Glutamatergic neuron (in vitro differentiated cells): Measurements from ENCODE around the gene LTB4R. TPM values are rescaled to one million over a fixed set of nuclear protein-coding genes. Genes with fewer than 3 reads are reported as not detected.

ENCODE experiments used
- DNase-seq: peaks from one replicate; pipeline ENCODE4 v3.0.0; 2022
- H3K27ac Mint-ChIP-seq: one replicate; pipeline ENCODE4 v1.8.0; 2020; ENCODE audit warnings: mild to moderate bottlenecking, mixed read lengths, inconsistent platforms; ENCODE audit not compliant: unreplicated experiment
- H3K27me3 Mint-ChIP-seq: one replicate; pipeline ENCODE4 v1.8.0; 2020; ENCODE audit warnings: mild to moderate bottlenecking, moderate library complexity, mixed read lengths, inconsistent platforms; ENCODE audit not compliant: unreplicated experiment
- H3K36me3 Mint-ChIP-seq: one replicate; pipeline ENCODE4 v1.8.0; 2020; ENCODE audit warnings: mild to moderate bottlenecking, mixed read lengths, inconsistent platforms; ENCODE audit not compliant: unreplicated experiment
- H3K4me1 Mint-ChIP-seq: one replicate; pipeline ENCODE4 v1.8.0; 2020; ENCODE audit warnings: mild to moderate bottlenecking, low read depth, mixed read lengths, inconsistent platforms; ENCODE audit not compliant: unreplicated experiment
- H3K4me3 Mint-ChIP-seq: one replicate; pipeline ENCODE4 v1.8.0; 2020; ENCODE audit warnings: mild to moderate bottlenecking, mixed read lengths, inconsistent platforms; ENCODE audit not compliant: unreplicated experiment
- H3K9me3 Mint-ChIP-seq: one replicate; pipeline ENCODE4 v1.8.0; 2020; ENCODE audit warnings: mild to moderate bottlenecking, moderate library complexity, mixed read lengths, inconsistent platforms; ENCODE audit not compliant: unreplicated experiment
- total RNA-seq: library from RNA; stranded (reverse); fragmentation: NEBNext Ultra II Directional; extraction: Animal tissue kit (Norgen Biotek cat#: 25700); gene quantifications from one replicate; pipeline ENCODE4 v1.2.1, GENCODE V29; 2021; ENCODE audit not compliant: unreplicated experiment
- TF ChIP-seq, protein P1 (sequence below): fragments of 200-600 bp; sonication (generic); IDR thresholded peaks from one replicate; pipeline ENCODE4 v1.5.0; 2021; ENCODE audit not compliant: partially characterized antibody, unreplicated experiment

LTB4R gene
- total RNA-seq, 1 donor from 2014 or later = 7.1 TPM

- no peak for DNase-seq
- Mint-ChIP-seq H3K4me3 (no peak overlapping the region), H3K4me1 (no peaks in the 10 kb centered on the region), H3K27ac (no peak overlapping the region), H3K9me3 (peaks cover 4% of the 10 kb centered on the region), H3K27me3 (no peaks in the 10 kb centered on the region), H3K36me3 (no peaks in the 10 kb centered on the region)
- TF ChIP-seq, protein P1, sequence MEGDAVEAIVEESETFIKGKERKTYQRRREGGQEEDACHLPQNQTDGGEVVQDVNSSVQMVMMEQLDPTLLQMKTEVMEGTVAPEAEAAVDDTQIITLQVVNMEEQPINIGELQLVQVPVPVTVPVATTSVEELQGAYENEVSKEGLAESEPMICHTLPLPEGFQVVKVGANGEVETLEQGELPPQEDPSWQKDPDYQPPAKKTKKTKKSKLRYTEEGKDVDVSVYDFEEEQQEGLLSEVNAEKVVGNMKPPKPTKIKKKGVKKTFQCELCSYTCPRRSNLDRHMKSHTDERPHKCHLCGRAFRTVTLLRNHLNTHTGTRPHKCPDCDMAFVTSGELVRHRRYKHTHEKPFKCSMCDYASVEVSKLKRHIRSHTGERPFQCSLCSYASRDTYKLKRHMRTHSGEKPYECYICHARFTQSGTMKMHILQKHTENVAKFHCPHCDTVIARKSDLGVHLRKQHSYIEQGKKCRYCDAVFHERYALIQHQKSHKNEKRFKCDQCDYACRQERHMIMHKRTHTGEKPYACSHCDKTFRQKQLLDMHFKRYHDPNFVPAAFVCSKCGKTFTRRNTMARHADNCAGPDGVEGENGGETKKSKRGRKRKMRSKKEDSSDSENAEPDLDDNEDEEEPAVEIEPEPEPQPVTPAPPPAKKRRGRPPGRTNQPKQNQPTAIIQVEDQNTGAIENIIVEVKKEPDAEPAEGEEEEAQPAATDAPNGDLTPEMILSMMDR = no peak
These were observed 27.4 kb upstream of the LTB4R start for GRCh38 chr14:24283796-24284460.

GRCh38 chr14:24284501-24285035 lies 26.7 kb upstream of the LTB4R start:
- peaks cover 4% of the 10 kb centered on the region for H3K9me3 Mint-ChIP-seq
- TF ChIP-seq, protein P1 = no peak
- no peaks in the 10 kb centered on the region for H3K4me1 Mint-ChIP-seq
- H3K27me3 Mint-ChIP-seq = no peaks in the 10 kb centered on the region
- no peak overlapping the region for H3K27ac Mint-ChIP-seq
- no peak for DNase-seq
- H3K36me3 Mint-ChIP-seq = no peaks in the 10 kb centered on the region
- no peak overlapping the region for H3K4me3 Mint-ChIP-seq

DNA sequence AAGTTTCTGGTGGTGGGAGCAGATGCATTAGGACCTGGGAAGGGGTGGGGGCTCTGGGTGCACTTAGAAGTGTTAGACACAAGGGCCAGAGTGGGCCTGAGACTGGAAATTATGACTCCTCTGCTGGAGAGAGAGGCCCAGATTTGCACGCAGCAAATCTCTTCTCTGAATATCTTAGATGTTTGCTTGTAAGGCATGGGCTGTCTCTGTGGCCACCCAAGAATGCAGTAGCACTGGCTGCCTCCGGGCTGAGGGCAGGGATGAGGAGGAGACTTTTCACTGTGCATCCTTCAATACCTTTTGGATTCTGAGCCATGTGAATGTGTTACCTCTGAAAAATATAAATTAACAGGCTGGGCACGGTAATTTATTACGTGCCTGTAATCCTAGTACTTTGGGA lies 26.0 kb upstream of the LTB4R start:
- no peaks in the 10 kb centered on the region for H3K4me1 Mint-ChIP-seq
- no peaks in the 10 kb centered on the region for H3K27me3 Mint-ChIP-seq

DNA sequence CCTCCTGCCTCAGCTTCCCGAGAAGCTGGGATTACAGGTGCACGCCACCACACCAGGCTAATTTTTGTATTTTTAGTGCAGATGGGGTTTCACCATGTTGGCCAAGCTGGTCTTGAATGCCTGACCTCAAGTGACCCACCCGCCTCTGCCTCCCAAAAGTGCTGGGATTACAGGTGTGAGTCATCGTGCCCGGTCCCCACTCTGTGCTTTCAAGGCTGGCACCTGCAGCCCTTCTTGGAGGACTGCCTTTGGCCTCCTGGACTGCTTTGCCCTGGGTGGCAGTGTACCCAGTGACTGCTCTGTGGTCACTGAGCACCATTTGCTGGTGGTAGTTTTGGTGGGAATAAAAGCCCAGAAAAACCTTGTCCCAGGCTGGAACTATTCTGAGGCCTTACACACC lies 24.3 kb upstream of the LTB4R start:
- H3K36me3 Mint-ChIP-seq = no peaks in the 10 kb centered on the region
- no peak overlapping the region for H3K4me3 Mint-ChIP-seq
- H3K9me3 Mint-ChIP-seq = peaks cover 3% of the 10 kb centered on the region
- no peaks in the 10 kb centered on the region for H3K27me3 Mint-ChIP-seq
- TF ChIP-seq, protein P1 = no peak
- DNase-seq = no peak
- no peaks in the 10 kb centered on the region for H3K4me1 Mint-ChIP-seq
- H3K27ac Mint-ChIP-seq = no peak overlapping the region

More for the DNA sequence above, 26.0 kb upstream of the LTB4R start:
- Mint-ChIP-seq H3K9me3 (peaks cover 3% of the 10 kb centered on the region), H3K36me3 (no peaks in the 10 kb centered on the region), H3K27ac (no peak overlapping the region), H3K4me3 (no peak overlapping the region)
- TF ChIP-seq, protein P1 = no peak
- no peak for DNase-seq

- DNase-seq = no peak
- TF ChIP-seq, protein P1 = no peak
- H3K4me1 Mint-ChIP-seq = no peaks in the 10 kb centered on the region
- H3K27me3 Mint-ChIP-seq = no peaks in the 10 kb centered on the region
- peaks cover 1% of the 10 kb centered on the region for H3K9me3 Mint-ChIP-seq
- no peak overlapping the region for H3K27ac Mint-ChIP-seq
- H3K36me3 Mint-ChIP-seq = no peaks in the 10 kb centered on the region
- H3K4me3 Mint-ChIP-seq = no peak overlapping the region
These were observed 21.5 kb upstream of the LTB4R start for GRCh38 chr14:24289649-24290280.
